NT2/D1 (cell line): Measurements from ENCODE around the gene DIP2C.

Experiments used
- SUZ12 ChIP-seq: IDR thresholded peaks from 2 replicates; pipeline ENCODE4 v1.6.1; 2011; ENCODE audit not compliant: insufficient read length, insufficient read depth; ENCODE audit errors: extremely low read depth
- YY1 ChIP-seq: IDR thresholded peaks from 2 replicates; pipeline ENCODE4 v1.6.1; 2011; ENCODE audit not compliant: insufficient read length, insufficient read depth
- ZNF274 ChIP-seq: IDR thresholded peaks from 2 replicates; pipeline ENCODE4 v1.6.1; 2011; ENCODE audit warnings: mild to moderate bottlenecking, low read depth, low read length

DNA sequence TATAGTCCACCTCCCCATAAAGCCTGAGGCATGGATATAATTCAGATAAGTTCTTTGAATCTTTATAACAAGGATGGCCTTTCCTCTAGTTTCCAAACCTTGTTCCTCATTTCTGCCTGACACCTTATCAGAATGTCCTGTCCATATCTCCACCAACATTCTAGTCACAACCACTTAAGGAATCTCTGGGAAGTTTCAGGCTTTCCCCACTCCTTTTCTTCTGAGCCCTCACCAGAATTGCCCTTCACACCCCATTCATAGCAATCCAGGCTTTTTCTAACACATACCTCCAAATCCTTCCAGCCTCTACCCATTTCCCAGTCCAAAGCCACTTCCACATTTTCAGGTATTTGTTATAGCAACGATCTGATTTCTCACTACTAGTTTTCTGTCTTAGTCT, 18.0 kb upstream of the DIP2C start:
- no peak for TF ChIP-seq YY1
- TF ChIP-seq SUZ12 = no peak
- no peak for TF ChIP-seq ZNF274
